ENCODE data around the gene SERPIND1. TPM values are rescaled to one million over a fixed set of nuclear protein-coding genes. Genes with fewer than 3 reads are reported as not detected.
"Not testable (repeated sequence)": the region's sequence is repeated elsewhere in the genome, so short reads cannot be mapped to it uniquely, and the experiment has no call there.

Gene SERPIND1
- total RNA-seq, 1 donor from 2014 or later: not detected

- Mint-ChIP-seq H3K4me1 (no peaks in the 10 kb centered on the region), H3K27me3 (ENCODE audit: low read depth) (no peaks in the 10 kb centered on the region), H3K9me3 (no peaks in the 10 kb centered on the region), H3K4me3 (no peak overlapping the region), H3K36me3 (peaks cover 19% of the 10 kb centered on the region), H3K27ac (no peak overlapping the region)
- DNase-seq (ENCODE audit: low spot score in 2 of 2, unreplicated experiment in 2 of 2): no peak
- TF ChIP-seq, protein P1, sequence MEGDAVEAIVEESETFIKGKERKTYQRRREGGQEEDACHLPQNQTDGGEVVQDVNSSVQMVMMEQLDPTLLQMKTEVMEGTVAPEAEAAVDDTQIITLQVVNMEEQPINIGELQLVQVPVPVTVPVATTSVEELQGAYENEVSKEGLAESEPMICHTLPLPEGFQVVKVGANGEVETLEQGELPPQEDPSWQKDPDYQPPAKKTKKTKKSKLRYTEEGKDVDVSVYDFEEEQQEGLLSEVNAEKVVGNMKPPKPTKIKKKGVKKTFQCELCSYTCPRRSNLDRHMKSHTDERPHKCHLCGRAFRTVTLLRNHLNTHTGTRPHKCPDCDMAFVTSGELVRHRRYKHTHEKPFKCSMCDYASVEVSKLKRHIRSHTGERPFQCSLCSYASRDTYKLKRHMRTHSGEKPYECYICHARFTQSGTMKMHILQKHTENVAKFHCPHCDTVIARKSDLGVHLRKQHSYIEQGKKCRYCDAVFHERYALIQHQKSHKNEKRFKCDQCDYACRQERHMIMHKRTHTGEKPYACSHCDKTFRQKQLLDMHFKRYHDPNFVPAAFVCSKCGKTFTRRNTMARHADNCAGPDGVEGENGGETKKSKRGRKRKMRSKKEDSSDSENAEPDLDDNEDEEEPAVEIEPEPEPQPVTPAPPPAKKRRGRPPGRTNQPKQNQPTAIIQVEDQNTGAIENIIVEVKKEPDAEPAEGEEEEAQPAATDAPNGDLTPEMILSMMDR (IDR thresholded peaks at IDR 0.05; ENCODE audit: unreplicated experiment): no peak
Measured at GRCh38 chr22:20764471-20764720, 9.5 kb upstream of the SERPIND1 start.

DNA sequence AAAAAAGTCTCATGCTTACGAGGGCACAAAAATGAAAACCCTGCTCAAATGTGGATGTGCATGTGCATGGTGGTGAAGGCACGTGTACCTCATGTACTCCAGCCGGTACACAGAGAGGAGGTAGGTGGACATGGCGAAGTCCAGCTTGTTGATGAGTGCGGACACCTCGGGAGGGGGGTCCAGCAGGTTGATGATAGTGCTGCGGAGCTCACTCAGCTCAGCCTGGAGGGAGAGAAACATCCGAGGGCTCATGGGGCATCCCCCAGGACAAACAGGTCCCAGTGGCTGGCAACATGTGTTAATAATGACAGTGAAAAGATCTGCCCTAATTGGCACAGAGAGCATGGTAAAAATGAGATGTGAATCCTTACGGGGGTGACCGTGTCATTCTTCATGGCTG is 9.2 kb upstream of the SERPIND1 start:
- DNase-seq (ENCODE audit: low spot score in 2 of 2, unreplicated experiment in 2 of 2): no peak
- no peaks in the 10 kb centered on the region for H3K9me3 Mint-ChIP-seq
- H3K4me1 Mint-ChIP-seq: no peaks in the 10 kb centered on the region
- TF ChIP-seq, protein P1 (IDR thresholded peaks at IDR 0.05; ENCODE audit: unreplicated experiment): no peak
- peaks cover 19% of the 10 kb centered on the region for H3K36me3 Mint-ChIP-seq
- no peaks in the 10 kb centered on the region for H3K27me3 Mint-ChIP-seq (ENCODE audit: low read depth)
- H3K27ac Mint-ChIP-seq: no peak overlapping the region
- no peak overlapping the region for H3K4me3 Mint-ChIP-seq

GRCh38 chr22:20765938-20766337 is 8.0 kb upstream of the SERPIND1 start:
- TF ChIP-seq, protein P1 (IDR thresholded peaks at IDR 0.05; ENCODE audit: unreplicated experiment): no peak
- Mint-ChIP-seq H3K4me3 (no peak overlapping the region), H3K9me3 (no peaks in the 10 kb centered on the region), H3K27me3 (ENCODE audit: low read depth) (no peaks in the 10 kb centered on the region), H3K4me1 (no peaks in the 10 kb centered on the region), H3K27ac (no peak overlapping the region), H3K36me3 (peaks cover 16% of the 10 kb centered on the region)
- DNase-seq (ENCODE audit: low spot score in 2 of 2, unreplicated experiment in 2 of 2): no peak

DNA sequence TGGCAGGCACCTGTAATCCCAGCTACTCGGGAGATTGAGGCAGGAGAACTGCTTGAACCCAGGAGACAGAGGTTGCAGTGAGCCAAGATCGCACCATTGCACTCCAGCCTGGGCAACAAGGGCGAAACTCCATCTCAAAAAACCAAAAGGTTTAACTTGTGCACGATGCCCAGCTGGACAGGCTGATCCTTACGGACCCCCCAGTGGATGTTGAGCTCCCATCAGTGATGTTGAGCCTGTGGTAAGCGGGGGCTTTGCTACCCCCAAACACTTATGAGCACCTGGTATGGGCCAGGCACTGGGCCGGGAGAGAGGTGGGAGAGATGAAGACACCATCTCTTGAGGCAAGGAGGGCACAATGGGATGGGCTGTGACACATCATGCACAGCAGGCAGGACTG is 7.4 kb upstream of the SERPIND1 start:
- Mint-ChIP-seq H3K9me3 (no peaks in the 10 kb centered on the region), H3K4me3 (no peak overlapping the region), H3K27me3 (ENCODE audit: low read depth) (no peaks in the 10 kb centered on the region), H3K36me3 (peaks cover 16% of the 10 kb centered on the region), H3K4me1 (no peaks in the 10 kb centered on the region), H3K27ac (no peak overlapping the region)
- no peak for DNase-seq (ENCODE audit: low spot score in 2 of 2, unreplicated experiment in 2 of 2)
- TF ChIP-seq, protein P1 (IDR thresholded peaks at IDR 0.05; ENCODE audit: unreplicated experiment): no peak

GRCh38 chr22:20769496-20769826 is 4.5 kb upstream of the SERPIND1 start:
- not testable (repeated sequence) for H3K27me3 Mint-ChIP-seq (ENCODE audit: low read depth); DNase-seq (ENCODE audit: low spot score in 2 of 2, unreplicated experiment in 2 of 2); H3K27ac Mint-ChIP-seq; H3K36me3 Mint-ChIP-seq; H3K4me1 Mint-ChIP-seq; H3K4me3 Mint-ChIP-seq; H3K9me3 Mint-ChIP-seq

DNA sequence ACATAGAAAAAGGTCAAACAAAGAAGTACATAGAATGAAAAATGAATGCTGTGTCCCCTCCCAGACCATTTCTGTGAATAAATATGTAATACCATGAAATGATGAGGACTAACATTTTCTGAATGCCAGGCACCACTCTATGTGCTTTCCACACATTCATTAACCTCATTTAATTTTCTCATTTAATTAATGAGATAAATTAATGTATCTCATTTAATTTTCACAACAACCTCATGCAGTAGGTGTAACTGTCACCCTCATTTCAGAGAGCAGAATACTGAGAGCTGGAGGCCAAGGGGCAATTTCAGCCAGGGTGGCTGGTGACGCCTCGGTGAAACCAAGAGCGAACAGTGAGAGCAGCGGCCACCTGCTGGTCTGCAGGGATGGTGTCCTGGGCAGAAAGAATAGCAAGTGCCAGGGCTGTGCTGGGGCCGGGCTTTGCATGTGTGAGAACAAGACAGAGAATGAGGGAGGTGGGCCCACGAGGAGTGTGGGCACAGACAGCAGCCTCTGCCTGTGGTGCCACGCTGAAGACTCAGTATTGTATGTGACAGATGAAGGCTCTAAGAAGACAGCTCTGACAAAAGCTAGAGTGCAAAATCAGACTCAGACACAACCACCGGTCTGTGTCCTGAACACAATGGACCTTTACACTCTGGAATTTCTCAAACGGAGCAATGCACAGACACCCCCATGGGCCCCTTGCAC is 1.8 kb upstream of the SERPIND1 start:
- no peak for DNase-seq (ENCODE audit: low spot score in 2 of 2, unreplicated experiment in 2 of 2)
- Mint-ChIP-seq H3K36me3 (peaks cover 1% of the 10 kb centered on the region), H3K27me3 (ENCODE audit: low read depth) (no peaks in the 10 kb centered on the region), H3K27ac (no peak overlapping the region), H3K4me1 (no peaks in the 10 kb centered on the region), H3K4me3 (no peak overlapping the region), H3K9me3 (no peaks in the 10 kb centered on the region)
- TF ChIP-seq, protein P1 (IDR thresholded peaks at IDR 0.05; ENCODE audit: unreplicated experiment): no peak

Data from mesothelial cell of epicardium (in vitro differentiated cells).